GM21390 (cell line): ENCODE measurements around the gene HRC.
"Not testable (repeated sequence)": the region's sequence is repeated elsewhere in the genome, so short reads cannot be mapped to it uniquely, and the experiment has no call there.

Experiments used
- ATAC-seq: cut with Tn5 transposase; IDR thresholded peaks from one replicate; pipeline ENCODE4 v1.9.1; 2021; ENCODE audit not compliant: unreplicated experiment

The HRC gene, protein sequence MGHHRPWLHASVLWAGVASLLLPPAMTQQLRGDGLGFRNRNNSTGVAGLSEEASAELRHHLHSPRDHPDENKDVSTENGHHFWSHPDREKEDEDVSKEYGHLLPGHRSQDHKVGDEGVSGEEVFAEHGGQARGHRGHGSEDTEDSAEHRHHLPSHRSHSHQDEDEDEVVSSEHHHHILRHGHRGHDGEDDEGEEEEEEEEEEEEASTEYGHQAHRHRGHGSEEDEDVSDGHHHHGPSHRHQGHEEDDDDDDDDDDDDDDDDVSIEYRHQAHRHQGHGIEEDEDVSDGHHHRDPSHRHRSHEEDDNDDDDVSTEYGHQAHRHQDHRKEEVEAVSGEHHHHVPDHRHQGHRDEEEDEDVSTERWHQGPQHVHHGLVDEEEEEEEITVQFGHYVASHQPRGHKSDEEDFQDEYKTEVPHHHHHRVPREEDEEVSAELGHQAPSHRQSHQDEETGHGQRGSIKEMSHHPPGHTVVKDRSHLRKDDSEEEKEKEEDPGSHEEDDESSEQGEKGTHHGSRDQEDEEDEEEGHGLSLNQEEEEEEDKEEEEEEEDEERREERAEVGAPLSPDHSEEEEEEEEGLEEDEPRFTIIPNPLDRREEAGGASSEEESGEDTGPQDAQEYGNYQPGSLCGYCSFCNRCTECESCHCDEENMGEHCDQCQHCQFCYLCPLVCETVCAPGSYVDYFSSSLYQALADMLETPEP

DNA sequence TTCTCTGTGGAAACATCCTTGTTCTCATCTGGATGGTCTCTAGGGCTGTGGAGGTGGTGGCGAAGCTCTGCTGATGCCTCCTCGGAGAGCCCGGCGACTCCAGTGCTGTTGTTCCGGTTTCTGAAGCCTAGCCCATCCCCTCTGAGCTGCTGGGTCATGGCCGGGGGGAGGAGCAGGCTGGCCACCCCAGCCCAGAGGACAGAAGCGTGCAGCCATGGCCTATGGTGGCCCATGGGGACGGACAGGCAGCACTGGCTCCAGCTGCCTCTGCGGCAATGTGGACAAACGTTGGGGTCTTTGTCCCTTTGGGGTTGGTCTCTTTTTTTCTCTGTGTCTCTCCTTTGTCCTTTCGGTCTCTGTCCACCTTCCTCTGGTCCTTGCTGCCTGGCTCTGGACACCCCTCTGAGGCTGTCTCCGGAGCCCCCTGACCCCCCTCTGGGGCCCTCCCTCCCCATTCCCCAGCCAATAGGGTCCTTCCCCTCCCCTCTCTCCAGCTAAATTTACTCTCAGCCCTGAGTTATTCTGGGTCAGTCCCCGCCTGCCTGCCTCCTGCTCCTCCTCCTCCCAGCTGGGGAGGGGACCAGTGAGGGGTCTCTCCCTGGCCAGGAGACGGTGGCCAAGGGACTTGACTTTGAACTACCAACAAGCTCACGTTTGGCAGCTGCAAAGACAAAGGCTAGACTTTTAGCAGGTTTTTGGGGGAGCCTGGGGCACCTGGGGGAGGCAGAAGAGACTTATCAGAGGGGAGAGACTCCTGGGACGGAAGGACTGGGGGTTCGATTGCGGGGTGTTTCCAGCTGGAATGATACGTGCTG is at the start of gene HRC:
TSS of gene HRC (minus strand) at position 392 of the 815 bp plus-strand sequence. CDS start at position 233, 159 bp downstream.
- ATAC-seq, result no peak

- ATAC-seq, result no peak
Measured at GRCh38 chr19:49201042-49201441, 45.8 kb upstream of the HRC start.

DNA sequence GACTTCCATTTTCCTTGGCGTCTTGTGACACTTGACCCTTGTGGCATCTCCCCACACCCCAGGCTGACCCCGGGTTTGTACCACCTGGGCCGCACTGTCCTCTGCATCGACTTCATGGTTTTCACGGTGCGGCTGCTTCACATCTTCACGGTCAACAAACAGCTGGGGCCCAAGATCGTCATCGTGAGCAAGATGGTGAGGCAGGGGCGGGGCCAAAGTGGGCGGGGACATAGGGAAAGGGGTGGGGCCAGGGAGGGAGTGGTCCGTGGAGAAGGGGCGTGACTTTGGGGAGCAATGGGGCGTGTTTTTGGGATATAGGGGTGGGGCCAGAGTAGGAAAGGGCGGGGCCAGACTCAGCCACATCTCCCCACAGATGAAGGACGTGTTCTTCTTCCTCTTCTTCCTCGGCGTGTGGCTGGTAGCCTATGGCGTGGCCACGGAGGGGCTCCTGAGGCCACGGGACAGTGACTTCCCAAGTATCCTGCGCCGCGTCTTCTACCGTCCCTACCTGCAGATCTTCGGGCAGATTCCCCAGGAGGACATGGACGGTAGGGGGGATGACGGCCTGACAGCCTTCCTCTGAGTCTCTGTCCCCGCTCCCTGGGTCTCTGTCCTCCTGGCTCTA is 45.2 kb upstream of the HRC start:
- no peak for ATAC-seq

DNA sequence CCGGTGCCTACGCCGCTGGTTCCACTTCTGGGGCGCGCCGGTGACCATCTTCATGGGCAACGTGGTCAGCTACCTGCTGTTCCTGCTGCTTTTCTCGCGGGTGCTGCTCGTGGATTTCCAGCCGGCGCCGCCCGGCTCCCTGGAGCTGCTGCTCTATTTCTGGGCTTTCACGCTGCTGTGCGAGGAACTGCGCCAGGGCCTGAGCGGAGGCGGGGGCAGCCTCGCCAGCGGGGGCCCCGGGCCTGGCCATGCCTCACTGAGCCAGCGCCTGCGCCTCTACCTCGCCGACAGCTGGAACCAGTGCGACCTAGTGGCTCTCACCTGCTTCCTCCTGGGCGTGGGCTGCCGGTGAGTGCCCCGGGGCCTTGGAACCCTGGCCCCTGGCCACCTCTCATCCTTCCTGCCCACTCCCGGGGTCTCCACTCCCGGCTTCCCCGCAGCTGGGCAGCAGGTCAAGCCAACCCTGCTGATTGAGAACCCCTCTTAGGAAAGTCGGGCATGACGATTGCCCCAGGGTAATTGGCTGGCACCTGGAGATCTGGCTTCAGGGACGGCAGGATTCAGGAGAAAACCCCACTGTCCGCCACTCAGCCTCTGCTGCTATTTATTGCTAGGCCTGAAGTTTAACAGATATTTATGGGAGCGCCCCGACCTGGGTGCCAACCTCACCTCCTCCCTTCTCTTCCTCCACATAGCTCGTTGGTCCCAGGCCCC is 41.5 kb upstream of the HRC start:
- no peak for ATAC-seq

- ATAC-seq, result no peak
Measured at GRCh38 chr19:49194408-49194807, 39.2 kb upstream of the HRC start.

- ATAC-seq, result no peak
Measured at GRCh38 chr19:49193822-49194394, 38.7 kb upstream of the HRC start.

- no peak for ATAC-seq
Measured at GRCh38 chr19:49190781-49191180, 35.6 kb upstream of the HRC start.

- ATAC-seq, result no peak
Measured at GRCh38 chr19:49189259-49189658, 34.1 kb upstream of the HRC start.

GRCh38 chr19:49188626-49189200 is 33.5 kb upstream of the HRC start:
- no peak for ATAC-seq

DNA sequence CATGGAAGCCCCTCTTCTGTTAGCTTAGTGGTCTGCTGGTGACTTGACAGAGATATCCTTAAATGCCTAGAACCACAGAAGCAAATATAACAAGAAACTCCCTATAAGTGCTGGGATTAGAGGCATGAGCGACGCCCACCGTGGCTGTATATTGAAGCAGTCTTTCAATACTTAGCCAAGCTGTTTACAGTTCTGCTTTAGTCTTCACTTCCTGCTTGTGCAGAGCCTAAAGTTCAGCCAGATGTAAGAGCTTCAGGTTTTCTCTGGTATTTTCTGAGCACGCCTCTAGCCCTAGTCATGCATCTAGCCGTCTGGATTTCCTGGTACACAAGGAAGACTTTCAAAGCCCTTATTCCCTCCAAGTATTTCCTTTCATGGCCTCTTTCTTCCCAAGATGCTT is 30.9 kb upstream of the HRC start:
- ATAC-seq, result no peak

GRCh38 chr19:49182848-49183375 is 27.7 kb upstream of the HRC start:
- ATAC-seq, result no peak

GRCh38 chr19:49182010-49182847 is 27.0 kb upstream of the HRC start:
- ATAC-seq, result not testable (repeated sequence)

- no peak for ATAC-seq
Measured at GRCh38 chr19:49180659-49181058, 25.5 kb upstream of the HRC start.

DNA sequence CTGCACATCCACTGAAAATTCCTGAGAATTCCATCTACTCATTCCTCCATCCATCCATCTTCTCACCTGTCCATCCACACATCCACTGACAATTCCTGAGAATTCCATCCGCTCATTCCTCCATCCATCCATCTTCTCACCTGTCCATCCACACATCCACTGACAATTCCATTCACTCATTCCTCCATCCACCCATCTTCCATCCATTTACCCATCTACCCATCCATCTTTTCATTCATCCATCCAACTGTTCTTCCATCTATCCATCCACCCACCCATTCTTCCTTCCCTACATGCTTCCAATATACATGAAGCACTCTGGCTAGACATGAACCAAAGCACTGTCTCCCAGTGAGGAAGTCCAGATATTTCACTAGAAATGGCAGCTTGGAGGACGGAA is 18.0 kb upstream of the HRC start:
- no peak for ATAC-seq

DNA sequence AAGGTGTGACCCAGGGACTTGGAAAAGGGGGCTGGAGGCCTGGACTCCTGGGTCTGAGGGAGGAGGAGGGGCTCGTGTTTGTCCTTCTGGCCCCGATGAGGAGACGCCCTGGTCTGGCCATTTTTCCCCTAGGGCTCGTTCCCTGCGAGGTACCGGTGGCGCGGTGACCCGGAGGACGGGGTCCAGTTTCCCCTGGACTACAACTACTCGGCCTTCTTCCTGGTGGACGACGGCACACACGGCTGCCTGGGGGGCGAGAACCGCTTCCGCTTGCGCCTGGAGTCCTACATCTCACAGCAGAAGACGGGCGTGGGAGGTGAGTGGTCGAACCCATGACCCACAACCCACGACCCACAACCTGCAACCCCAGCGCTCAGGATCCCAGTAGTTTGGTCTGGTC is 13.2 kb upstream of the HRC start:
- no peak for ATAC-seq

DNA sequence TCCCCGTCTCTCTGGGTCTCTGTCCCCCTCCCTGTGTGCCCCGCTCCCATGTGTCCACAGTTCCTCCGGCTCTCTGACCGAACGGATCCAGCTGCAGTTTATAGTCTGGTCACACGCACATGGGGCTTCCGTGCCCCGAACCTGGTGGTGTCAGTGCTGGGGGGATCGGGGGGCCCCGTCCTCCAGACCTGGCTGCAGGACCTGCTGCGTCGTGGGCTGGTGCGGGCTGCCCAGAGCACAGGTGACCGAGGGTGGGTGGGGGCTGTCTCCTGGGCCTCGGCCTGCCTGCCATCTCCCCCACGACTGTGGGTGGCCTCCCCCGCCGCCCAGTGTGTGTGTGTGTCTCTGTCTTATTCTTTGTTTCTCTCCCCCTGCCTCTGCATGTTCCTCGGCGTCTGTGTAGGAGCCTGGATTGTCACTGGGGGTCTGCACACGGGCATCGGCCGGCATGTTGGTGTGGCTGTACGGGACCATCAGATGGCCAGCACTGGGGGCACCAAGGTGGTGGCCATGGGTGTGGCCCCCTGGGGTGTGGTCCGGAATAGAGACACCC is 12.7 kb upstream of the HRC start:
- no peak for ATAC-seq

GRCh38 chr19:49165865-49166301 is 10.7 kb upstream of the HRC start:
- no peak for ATAC-seq

- no peak for ATAC-seq
Measured at GRCh38 chr19:49165111-49165750, 10.0 kb upstream of the HRC start.
